AG04449 (cell line): Measurements from ENCODE around the gene MEGF10.

Experiments
- CTCF ChIA-PET: fragments of 350-600 bp; formaldehyde crosslinking; extraction: SDS; loops from one replicate; lab custom pipeline; 2021; ENCODE audit warnings: antibody characterized with exemption; lab: Yijun Ruan, JAX
- POLR2A ChIA-PET: fragments of 400-600, 350-600 bp; formaldehyde crosslinking; extraction: SDS; loops from one replicate; lab custom pipeline; 2020; ENCODE audit warnings: antibody characterized with exemption, inconsistent platforms; lab: Yijun Ruan, JAX
- DNase-seq: peaks from one replicate; pipeline ENCODE4 v3.0.0-alpha.2; 2010; ENCODE audit warnings: low read depth, low spot score
- H3K4me3 ChIP-seq: 2 replicates; pipeline ENCODE4 v1.5.1; 2011; ENCODE audit warnings: low read depth, mild to moderate bottlenecking, control low read depth, low read length
- TF ChIP-seq, protein P1 (sequence below): IDR thresholded peaks from one replicate; pipeline ENCODE4 v1.5.1; 2011; ENCODE audit warnings: mild to moderate bottlenecking, moderate library complexity, low read length, control low read depth, inconsistent platforms; ENCODE audit not compliant: insufficient read depth; ENCODE audit errors: missing control alignments

Gene MEGF10

DNA sequence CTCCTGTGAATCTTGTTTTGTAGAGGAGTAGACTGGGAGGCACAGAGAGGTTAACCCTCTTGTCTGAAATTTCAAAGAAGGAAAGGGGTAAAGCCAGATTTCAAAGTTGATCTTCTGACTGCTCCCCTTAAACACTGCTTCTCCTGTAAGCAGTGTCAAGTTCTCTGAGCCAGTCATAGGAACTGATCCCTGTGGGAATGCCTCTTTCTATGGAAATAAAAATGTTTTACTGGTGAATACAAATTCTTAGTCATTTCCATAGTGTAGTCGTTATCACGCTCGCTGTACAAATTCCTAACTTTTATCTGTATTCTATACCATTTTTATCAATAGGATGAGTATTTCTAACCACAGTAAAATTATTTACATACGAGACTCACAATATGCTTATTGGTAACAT is 160.5 kb downstream of the MEGF10 start:
- peak; percentile 14 for DNase-seq
- ChIA-PET CTCF (no interaction called here), POLR2A (no interaction called here)
- TF ChIP-seq, protein P1, sequence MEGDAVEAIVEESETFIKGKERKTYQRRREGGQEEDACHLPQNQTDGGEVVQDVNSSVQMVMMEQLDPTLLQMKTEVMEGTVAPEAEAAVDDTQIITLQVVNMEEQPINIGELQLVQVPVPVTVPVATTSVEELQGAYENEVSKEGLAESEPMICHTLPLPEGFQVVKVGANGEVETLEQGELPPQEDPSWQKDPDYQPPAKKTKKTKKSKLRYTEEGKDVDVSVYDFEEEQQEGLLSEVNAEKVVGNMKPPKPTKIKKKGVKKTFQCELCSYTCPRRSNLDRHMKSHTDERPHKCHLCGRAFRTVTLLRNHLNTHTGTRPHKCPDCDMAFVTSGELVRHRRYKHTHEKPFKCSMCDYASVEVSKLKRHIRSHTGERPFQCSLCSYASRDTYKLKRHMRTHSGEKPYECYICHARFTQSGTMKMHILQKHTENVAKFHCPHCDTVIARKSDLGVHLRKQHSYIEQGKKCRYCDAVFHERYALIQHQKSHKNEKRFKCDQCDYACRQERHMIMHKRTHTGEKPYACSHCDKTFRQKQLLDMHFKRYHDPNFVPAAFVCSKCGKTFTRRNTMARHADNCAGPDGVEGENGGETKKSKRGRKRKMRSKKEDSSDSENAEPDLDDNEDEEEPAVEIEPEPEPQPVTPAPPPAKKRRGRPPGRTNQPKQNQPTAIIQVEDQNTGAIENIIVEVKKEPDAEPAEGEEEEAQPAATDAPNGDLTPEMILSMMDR: no peak
- no peak overlapping the region for H3K4me3 ChIP-seq

DNA sequence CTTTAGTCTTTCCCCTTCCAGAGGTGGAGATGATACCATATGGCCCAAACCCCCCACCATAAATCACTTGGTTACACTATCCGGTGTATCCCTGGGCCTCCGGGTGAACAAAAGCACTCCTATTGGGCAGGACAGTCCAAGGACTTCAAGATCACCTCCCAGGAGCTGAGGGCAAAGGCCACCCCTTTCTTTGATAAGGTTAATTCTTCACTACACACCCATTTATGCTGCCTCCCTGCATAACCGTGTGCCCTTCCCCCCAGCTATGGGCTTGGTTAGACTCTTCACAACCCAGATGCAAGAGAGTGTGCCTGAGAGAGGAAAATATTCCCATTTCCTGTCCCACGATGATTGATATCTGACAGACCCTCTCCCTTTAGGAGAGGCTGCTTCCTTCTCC is 162.0 kb downstream of the MEGF10 start:
- ChIA-PET CTCF (interaction anchor here (2.3 kb wide), 1 partner anchor 39 kb away, joined by 10 read pairs; no protein-coding TSS in a partner anchor), POLR2A (no interaction called here)
- H3K4me3 ChIP-seq: no peak overlapping the region
- TF ChIP-seq, protein P1: no peak
- no peak for DNase-seq

DNA sequence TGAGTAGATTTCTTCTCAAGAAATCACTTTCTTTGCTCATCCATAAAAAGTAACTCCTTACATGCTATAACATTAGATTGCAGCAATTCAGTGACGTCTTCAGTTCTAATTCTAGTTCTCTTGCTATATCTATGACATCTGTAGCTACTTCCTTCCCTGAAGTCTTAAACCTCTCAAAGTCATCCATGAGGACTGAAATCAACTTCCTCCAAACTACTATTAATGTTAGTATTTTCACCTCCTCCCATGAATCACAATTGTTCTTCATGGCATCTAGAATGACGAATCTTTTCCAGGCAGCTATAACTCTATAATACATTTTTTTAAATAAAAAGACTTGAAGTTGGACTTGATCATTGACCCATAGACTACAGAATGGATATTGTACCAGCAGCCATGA is 180.6 kb downstream of the MEGF10 start:
- POLR2A ChIA-PET: no interaction called here
- no peak for DNase-seq
- CTCF ChIA-PET: interaction anchor here (1.4 to 2.7 kb wide), 2 partner anchors 17 to 22 kb away, joined by 3 to 18 read pairs; no protein-coding TSS in a partner anchor
- H3K4me3 ChIP-seq: no peak overlapping the region
- TF ChIP-seq, protein P1: no peak

DNA sequence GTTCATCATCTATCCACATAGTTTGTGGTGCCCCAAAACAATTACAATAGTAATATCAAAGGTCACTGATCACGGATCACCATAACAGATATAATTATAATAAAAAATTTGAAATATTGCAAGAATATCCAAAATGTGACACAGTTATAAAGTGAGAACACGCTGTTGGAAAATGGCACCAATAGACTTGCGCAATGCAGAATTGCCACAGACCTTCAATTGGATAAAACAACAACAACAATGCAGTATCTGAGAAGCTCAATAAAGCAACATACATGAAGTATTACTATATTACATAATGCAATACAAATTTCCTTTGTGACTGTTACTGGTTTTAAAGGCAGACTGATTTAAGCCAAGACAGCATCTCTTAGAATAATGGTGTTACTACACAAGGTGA is 182.1 kb downstream of the MEGF10 start:
- POLR2A ChIA-PET: no interaction called here
- no peak overlapping the region for H3K4me3 ChIP-seq
- CTCF ChIA-PET: interaction anchor here (2.7 kb wide), 1 partner anchor 20 kb away, joined by 18 read pairs; no protein-coding TSS in a partner anchor
- TF ChIP-seq, protein P1: no peak
- no peak for DNase-seq

DNA sequence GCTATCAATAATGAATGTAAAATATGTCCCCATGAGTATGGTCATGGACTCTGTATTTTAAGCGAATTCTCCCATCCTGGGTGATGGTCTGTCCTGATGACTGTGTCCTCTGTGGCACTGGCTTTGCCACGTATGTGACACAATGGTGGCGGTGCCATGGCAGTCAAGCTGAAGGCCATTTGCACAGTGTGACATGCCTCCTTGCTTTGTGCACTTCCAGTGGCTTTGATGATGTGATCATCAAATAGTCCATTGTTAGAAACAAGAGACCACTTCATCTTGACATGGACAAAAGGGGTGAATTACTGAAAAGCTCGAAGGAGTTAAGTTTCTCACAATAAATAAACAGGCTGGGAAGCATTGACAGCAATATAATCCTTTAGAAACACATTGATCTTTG is 195.9 kb downstream of the MEGF10 start:
- ChIA-PET POLR2A (no interaction called here), CTCF (no interaction called here)
- TF ChIP-seq, protein P1: no peak
- no peak overlapping the region for H3K4me3 ChIP-seq
- DNase-seq: no peak

DNA sequence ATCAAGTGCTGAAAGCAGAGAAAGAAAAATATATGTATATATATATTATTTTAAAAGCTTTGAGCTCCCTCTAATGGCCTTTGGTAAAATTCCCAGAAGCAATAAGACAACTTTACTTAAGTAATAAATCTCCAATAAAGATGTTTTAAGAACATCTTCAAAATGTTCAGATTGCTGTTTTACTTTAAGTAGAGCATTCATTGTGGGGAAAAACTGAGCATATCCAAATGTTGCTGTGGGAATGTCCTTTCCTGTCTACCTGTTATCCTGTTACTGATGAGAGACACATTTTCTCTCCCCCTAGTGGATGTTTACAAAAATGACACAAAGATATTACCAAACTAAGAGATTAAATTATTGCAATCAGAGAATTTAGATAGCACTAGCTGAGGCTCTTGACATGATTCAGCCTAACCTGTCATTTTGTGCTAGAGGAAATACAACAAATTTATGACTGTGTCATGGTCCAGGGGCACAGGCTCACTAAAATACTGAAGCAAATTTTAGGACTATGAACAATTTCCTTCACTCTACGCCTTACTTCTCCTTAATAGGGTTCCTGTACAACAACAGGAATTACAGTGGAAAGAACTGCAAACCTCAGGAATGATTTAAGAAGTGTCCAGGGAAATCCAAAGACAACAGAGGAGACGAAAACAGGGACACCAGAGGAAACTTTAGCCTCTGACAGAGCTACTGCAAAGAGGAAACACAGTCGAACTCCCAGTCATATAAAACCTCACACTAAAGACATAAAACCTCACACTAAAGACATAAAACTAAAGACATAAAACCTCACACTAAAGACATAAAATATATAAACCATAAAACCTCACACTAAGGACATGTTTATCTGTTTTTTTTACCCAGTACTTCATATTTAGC is 202.5 kb downstream of the MEGF10 start:
- H3K4me3 ChIP-seq: no peak overlapping the region
- TF ChIP-seq, protein P1: peak; percentile 49
- no peak for DNase-seq
- ChIA-PET POLR2A (no interaction called here), CTCF (interaction anchor here (0.6 to 4.6 kb wide), 52 partner anchors 8 to 899 kb away, joined by 3 to 57 read pairs (median 4); partner anchors contain the start of genes ALDH7A1, MEGF10 and PRRC1)
